ENCODE results near the gene ZSCAN23.
A peak's percentile ranks its signal among the peaks of the same experiment; 100 is the strongest.

ZSCAN23 gene

DNA sequence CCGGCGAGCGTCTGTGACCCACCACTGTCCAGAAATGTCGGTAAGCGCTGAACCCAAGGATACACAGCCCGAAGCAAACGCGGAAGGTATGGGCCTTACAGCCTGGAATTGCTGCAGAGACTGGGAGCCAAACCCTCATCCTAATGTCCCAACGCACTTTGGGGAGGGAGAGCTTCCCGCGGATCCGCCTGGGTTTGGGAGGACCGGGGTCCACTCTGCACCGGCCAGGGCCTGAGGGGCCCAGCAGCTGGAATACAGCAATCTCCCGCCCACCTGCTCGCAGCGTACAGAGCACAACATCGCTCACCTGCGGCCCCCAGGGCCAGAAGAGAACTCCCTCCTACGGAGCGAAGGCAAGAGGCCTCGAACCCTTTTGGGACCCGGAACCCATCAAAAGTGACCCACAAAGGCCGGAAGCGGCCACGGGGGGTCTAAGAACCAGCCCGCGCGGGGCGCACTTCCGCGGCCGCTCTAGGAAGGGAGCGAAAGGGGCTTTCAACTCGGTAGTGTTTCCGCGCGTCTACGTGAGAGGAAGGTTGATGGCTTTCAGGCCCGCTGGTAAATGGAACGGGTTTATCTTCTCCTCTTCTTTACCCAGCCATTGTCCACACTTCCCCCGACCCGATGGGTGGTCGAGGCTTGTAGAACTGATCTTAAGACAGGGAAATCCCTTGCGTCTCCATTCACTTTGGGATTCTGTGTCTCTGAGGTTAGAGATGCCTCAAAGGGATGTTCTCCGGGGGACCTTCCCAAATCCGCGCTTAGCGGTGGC, 43.8 kb downstream of the ZSCAN23 start, which contains the start of gene ZSCAN12 (continued):
- TF ChIP-seq ZNF830 (tag by site-specific recombination; IDR thresholded peaks at IDR 0.05; ENCODE audit: low read depth) (no peak), ZFP37 (tag by site-specific recombination; IDR thresholded peaks at IDR 0.05) (peak; percentile 96), TCF7L2 (IDR thresholded peaks at IDR 0.05; ENCODE audit: borderline replicate concordance, low read depth, low read length) (no peak), ZNF248 (tag by site-specific recombination; IDR thresholded peaks at IDR 0.05) (no peak), ZNF660 (tag by site-specific recombination; IDR thresholded peaks at IDR 0.05) (peak; percentile 96), ZNF544 (tag by site-specific recombination; IDR thresholded peaks at IDR 0.05) (no peak), SP2 (tag by site-specific recombination; IDR thresholded peaks at IDR 0.05) (peak; percentile 77), ZNF292 (tag by site-specific recombination; IDR thresholded peaks at IDR 0.05; ENCODE audit: borderline replicate concordance, low read depth) (no peak), ZNF121 (tag by site-specific recombination; IDR thresholded peaks at IDR 0.05) (no peak; the same call in 1 of the 2 replicates), ZNF324 (tag by site-specific recombination; IDR thresholded peaks at IDR 0.05) (peak; percentile 92), ZBTB21 (tag by site-specific recombination; IDR thresholded peaks at IDR 0.05) (peak; percentile 79)
- TF ChIP-seq, protein P1, sequence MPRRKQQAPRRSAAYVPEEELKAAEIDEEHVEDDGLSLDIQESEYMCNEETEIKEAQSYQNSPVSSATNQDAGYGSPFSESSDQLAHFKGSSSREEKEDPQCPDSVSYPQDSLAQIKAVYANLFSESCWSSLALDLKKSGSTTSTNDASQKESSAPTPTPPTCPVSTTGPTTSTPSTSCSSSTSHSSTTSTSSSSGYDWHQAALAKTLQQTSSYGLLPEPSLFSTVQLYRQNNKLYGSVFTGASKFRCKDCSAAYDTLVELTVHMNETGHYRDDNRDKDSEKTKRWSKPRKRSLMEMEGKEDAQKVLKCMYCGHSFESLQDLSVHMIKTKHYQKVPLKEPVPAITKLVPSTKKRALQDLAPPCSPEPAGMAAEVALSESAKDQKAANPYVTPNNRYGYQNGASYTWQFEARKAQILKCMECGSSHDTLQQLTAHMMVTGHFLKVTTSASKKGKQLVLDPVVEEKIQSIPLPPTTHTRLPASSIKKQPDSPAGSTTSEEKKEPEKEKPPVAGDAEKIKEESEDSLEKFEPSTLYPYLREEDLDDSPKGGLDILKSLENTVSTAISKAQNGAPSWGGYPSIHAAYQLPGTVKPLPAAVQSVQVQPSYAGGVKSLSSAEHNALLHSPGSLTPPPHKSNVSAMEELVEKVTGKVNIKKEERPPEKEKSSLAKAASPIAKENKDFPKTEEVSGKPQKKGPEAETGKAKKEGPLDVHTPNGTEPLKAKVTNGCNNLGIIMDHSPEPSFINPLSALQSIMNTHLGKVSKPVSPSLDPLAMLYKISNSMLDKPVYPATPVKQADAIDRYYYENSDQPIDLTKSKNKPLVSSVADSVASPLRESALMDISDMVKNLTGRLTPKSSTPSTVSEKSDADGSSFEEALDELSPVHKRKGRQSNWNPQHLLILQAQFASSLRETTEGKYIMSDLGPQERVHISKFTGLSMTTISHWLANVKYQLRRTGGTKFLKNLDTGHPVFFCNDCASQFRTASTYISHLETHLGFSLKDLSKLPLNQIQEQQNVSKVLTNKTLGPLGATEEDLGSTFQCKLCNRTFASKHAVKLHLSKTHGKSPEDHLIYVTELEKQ (tag by site-specific recombination; IDR thresholded peaks at IDR 0.05; ENCODE audit: borderline replicate concordance) = no peak
- TF ChIP-seq, protein P2, sequence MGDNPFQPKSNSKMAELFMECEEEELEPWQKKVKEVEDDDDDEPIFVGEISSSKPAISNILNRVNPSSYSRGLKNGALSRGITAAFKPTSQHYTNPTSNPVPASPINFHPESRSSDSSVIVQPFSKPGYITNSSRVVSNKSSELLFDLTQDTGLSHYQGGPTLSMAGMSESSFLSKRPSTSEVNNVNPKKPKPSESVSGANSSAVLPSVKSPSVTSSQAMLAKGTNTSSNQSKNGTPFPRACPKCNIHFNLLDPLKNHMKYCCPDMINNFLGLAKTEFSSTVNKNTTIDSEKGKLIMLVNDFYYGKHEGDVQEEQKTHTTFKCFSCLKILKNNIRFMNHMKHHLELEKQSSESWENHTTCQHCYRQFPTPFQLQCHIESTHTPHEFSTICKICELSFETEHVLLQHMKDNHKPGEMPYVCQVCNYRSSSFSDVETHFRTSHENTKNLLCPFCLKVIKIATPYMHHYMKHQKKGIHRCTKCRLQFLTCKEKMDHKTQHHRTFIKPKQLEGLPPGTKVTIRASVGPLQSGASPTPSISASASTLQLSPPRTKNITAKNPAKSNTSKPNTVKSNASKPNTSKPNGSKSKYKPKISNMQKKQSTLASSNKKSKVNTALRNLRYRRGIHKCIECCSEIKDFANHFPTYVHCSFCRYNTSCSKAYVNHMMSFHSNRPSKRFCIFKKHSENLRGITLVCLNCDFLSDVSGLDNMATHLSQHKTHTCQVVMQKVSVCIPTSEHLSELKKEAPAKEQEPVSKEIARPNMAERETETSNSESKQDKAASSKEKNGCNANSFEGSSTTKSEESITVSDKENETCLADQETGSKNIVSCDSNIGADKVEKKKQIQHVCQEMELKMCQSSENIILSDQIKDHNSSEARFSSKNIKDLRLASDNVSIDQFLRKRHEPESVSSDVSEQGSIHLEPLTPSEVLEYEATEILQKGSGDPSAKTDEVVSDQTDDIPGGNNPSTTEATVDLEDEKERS (tag by site-specific recombination; IDR thresholded peaks at IDR 0.05) = peak; percentile 39; the same call in 1 of the 2 replicates
- TF ChIP-seq, protein P3, sequence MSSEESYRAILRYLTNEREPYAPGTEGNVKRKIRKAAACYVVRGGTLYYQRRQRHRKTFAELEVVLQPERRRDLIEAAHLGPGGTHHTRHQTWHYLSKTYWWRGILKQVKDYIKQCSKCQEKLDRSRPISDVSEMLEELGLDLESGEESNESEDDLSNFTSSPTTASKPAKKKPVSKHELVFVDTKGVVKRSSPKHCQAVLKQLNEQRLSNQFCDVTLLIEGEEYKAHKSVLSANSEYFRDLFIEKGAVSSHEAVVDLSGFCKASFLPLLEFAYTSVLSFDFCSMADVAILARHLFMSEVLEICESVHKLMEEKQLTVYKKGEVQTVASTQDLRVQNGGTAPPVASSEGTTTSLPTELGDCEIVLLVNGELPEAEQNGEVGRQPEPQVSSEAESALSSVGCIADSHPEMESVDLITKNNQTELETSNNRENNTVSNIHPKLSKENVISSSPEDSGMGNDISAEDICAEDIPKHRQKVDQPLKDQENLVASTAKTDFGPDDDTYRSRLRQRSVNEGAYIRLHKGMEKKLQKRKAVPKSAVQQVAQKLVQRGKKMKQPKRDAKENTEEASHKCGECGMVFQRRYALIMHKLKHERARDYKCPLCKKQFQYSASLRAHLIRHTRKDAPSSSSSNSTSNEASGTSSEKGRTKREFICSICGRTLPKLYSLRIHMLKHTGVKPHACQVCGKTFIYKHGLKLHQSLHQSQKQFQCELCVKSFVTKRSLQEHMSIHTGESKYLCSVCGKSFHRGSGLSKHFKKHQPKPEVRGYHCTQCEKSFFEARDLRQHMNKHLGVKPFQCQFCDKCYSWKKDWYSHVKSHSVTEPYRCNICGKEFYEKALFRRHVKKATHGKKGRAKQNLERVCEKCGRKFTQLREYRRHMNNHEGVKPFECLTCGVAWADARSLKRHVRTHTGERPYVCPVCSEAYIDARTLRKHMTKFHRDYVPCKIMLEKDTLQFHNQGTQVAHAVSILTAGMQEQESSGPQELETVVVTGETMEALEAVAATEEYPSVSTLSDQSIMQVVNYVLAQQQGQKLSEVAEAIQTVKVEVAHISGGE (tag by site-specific recombination; conservative IDR thresholded peaks at IDR 0.05; ENCODE audit: low read depth) = peak; percentile 99
- TF ChIP-seq, protein P4, sequence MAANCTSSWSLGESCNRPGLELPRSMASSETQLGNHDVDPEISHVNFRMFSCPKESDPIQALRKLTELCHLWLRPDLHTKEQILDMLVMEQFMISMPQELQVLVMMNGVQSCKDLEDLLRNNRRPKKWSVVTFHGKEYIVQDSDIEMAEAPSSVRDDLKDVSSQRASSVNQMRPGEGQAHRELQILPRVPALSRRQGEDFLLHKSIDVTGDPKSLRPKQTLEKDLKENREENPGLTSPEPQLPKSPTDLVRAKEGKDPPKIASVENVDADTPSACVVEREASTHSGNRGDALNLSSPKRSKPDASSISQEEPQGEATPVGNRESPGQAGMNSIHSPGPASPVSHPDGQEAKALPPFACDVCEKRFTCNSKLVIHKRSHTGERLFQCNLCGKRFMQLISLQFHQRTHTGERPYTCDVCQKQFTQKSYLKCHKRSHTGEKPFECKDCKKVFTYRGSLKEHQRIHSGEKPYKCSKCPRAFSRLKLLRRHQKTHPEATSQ (tag by site-specific recombination; IDR thresholded peaks at IDR 0.05) = peak; percentile 90
- TF ChIP-seq, protein P5, sequence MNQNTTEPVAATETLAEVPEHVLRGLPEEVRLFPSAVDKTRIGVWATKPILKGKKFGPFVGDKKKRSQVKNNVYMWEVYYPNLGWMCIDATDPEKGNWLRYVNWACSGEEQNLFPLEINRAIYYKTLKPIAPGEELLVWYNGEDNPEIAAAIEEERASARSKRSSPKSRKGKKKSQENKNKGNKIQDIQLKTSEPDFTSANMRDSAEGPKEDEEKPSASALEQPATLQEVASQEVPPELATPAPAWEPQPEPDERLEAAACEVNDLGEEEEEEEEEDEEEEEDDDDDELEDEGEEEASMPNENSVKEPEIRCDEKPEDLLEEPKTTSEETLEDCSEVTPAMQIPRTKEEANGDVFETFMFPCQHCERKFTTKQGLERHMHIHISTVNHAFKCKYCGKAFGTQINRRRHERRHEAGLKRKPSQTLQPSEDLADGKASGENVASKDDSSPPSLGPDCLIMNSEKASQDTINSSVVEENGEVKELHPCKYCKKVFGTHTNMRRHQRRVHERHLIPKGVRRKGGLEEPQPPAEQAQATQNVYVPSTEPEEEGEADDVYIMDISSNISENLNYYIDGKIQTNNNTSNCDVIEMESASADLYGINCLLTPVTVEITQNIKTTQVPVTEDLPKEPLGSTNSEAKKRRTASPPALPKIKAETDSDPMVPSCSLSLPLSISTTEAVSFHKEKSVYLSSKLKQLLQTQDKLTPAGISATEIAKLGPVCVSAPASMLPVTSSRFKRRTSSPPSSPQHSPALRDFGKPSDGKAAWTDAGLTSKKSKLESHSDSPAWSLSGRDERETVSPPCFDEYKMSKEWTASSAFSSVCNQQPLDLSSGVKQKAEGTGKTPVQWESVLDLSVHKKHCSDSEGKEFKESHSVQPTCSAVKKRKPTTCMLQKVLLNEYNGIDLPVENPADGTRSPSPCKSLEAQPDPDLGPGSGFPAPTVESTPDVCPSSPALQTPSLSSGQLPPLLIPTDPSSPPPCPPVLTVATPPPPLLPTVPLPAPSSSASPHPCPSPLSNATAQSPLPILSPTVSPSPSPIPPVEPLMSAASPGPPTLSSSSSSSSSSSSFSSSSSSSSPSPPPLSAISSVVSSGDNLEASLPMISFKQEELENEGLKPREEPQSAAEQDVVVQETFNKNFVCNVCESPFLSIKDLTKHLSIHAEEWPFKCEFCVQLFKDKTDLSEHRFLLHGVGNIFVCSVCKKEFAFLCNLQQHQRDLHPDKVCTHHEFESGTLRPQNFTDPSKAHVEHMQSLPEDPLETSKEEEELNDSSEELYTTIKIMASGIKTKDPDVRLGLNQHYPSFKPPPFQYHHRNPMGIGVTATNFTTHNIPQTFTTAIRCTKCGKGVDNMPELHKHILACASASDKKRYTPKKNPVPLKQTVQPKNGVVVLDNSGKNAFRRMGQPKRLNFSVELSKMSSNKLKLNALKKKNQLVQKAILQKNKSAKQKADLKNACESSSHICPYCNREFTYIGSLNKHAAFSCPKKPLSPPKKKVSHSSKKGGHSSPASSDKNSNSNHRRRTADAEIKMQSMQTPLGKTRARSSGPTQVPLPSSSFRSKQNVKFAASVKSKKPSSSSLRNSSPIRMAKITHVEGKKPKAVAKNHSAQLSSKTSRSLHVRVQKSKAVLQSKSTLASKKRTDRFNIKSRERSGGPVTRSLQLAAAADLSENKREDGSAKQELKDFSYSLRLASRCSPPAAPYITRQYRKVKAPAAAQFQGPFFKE (tag by site-specific recombination; IDR thresholded peaks at IDR 0.05; ENCODE audit: borderline replicate concordance) = 0 out of 2 replicates have a peak, but pooled peaks have one; percentile 43
- TF ChIP-seq, protein P6, sequence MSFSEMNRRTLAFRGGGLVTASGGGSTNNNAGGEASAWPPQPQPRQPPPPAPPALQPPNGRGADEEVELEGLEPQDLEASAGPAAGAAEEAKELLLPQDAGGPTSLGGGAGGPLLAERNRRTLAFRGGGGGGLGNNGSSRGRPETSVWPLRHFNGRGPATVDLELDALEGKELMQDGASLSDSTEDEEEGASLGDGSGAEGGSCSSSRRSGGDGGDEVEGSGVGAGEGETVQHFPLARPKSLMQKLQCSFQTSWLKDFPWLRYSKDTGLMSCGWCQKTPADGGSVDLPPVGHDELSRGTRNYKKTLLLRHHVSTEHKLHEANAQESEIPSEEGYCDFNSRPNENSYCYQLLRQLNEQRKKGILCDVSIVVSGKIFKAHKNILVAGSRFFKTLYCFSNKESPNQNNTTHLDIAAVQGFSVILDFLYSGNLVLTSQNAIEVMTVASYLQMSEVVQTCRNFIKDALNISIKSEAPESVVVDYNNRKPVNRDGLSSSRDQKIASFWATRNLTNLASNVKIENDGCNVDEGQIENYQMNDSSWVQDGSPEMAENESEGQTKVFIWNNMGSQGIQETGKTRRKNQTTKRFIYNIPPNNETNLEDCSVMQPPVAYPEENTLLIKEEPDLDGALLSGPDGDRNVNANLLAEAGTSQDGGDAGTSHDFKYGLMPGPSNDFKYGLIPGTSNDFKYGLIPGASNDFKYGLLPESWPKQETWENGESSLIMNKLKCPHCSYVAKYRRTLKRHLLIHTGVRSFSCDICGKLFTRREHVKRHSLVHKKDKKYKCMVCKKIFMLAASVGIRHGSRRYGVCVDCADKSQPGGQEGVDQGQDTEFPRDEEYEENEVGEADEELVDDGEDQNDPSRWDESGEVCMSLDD (tag by site-specific recombination; IDR thresholded peaks at IDR 0.05) = peak; percentile 98
